Subcutaneous abdominal adipose tissue (tissue), 5 donors: ENCODE results near the gene MPV17L.
"Not testable (repeated sequence)": the region's sequence is repeated elsewhere in the genome, so short reads cannot be mapped to it uniquely, and the experiment has no call there.

Experiments
- H3K27ac ChIP-seq: one replicate; pipeline ENCODE4 v1.7.0; 2013; ENCODE audit warnings: low read depth, mild to moderate bottlenecking, inconsistent platforms, low read length, moderate library complexity
- H3K27me3 ChIP-seq, 5 donors: one replicate each; pipeline ENCODE4 v1.7.0; 2013; ENCODE audit warnings: low read length in 5 of 5, inconsistent platforms in 1 of 5; ENCODE audit not compliant: control insufficient read depth in 5 of 5, insufficient read depth in 4 of 5
- H3K36me3 ChIP-seq, 5 donors: one replicate each; pipeline ENCODE4 v1.7.0; 2013; ENCODE audit warnings: low read length in 5 of 5; ENCODE audit not compliant: control insufficient read depth in 5 of 5, insufficient read depth in 5 of 5
- H3K4me1 ChIP-seq, 5 donors: one replicate each; pipeline ENCODE4 v1.7.0; 2013; ENCODE audit warnings: low read length in 5 of 5, mild to moderate bottlenecking in 3 of 5, moderate library complexity in 1 of 5; ENCODE audit not compliant: control insufficient read depth in 5 of 5, insufficient read depth in 5 of 5
- H3K4me3 ChIP-seq, 5 donors: one replicate each; pipeline ENCODE4 v1.7.0; 2013; ENCODE audit warnings: low read length in 5 of 5, low read depth in 1 of 5
- H3K9ac ChIP-seq, 5 donors: one replicate each; pipeline ENCODE4 v1.7.0; 2013; ENCODE audit warnings: low read length in 5 of 5, mild to moderate bottlenecking in 4 of 5, moderate library complexity in 3 of 5
- H3K9me3 ChIP-seq, 5 donors: one replicate each; pipeline ENCODE4 v1.7.0; 2013; ENCODE audit warnings: low read length in 5 of 5; ENCODE audit not compliant: control insufficient read depth in 5 of 5
- donor health status: healthy.
- donor health status: healthy.
- donor health status: healthy.
- donor health status: healthy.
- donor health status: healthy.

Gene MPV17L

DNA sequence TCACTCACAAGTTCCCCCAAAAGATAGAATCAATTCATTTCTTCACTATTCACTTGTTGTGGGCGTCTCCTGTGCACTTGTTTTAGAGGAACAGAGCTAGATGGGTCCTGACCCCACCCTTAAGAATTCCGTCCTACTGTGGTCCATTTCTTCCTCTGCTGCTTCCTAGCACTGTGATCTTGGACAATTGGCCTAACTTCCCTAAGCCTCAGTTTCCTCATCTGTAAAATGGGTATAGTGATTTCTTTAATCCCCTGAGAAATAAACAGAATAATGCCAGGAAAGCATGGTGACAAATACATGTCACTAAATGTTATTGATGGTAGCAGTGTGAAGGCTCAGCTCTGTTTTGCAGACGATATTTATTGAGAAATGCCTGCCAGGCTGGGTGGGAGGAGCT lies 48.7 kb downstream of the MPV17L start:
- H3K36me3 ChIP-seq, result no peaks in the 10 kb centered on the region
- H3K9ac ChIP-seq, result no peak overlapping the region
- peaks cover 0 to 7% (median 3%) of the 10 kb centered on the region in 5 donors for H3K9me3 ChIP-seq
- H3K4me1 ChIP-seq, result peaks cover 4 to 21% (median 15%) of the 10 kb centered on the region in 5 donors
- no peak overlapping the region for H3K27ac ChIP-seq
- no peaks in the 10 kb centered on the region for H3K27me3 ChIP-seq
- H3K4me3 ChIP-seq, result no peak overlapping the region

DNA sequence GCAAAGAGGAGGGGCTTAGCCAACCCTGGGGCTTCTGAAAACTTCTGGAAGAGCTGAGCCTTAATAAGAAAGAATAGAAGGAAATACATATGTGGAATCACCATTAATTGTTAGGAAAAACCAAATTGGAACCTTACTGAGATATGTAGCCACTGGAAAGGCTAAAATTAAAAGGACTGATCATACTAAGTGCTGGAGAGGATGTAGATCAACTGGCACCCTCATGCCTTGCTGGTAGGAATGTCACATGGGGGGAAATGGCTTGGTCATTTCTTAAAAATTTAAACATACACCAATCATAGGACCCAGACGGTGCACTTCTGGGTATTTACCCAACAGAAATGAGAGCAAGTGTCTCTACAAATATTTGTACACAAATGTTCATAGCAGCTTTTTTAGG lies 49.9 kb downstream of the MPV17L start:
- peaks cover 3 to 12% (median 7%) of the 10 kb centered on the region in 5 donors for H3K4me1 ChIP-seq
- no peak overlapping the region for H3K27ac ChIP-seq
- H3K36me3 ChIP-seq, result no peaks in the 10 kb centered on the region
- no peak overlapping the region for H3K4me3 ChIP-seq
- no peak overlapping the region for H3K9ac ChIP-seq
- peaks cover 0 to 7% (median 3%) of the 10 kb centered on the region in 5 donors for H3K9me3 ChIP-seq
- H3K27me3 ChIP-seq, result no peaks in the 10 kb centered on the region

DNA sequence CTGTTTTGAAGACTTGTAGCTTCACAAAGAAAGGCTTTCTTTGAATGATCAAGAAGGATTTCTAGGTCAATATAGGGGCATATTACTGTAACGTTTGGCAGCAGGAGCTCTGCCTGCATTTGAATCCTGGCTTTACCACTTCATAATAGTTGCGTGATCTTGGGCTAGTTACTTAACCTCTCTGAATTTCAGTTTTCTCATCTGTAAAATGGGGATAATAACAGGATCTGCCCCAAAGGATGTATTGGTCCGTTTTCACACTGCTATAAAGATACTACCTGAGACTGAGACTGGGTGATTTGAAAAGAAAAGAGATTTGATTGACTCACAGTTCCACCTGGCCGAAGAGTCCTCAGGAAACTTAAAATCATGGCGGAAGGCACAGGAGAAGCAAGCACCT lies 51.3 kb downstream of the MPV17L start:
- H3K27me3 ChIP-seq, result no peaks in the 10 kb centered on the region
- no peak overlapping the region for H3K4me3 ChIP-seq
- H3K4me1 ChIP-seq, result peaks cover 0 to 8% (median 7%) of the 10 kb centered on the region in 5 donors
- no peaks in the 10 kb centered on the region for H3K36me3 ChIP-seq
- H3K9ac ChIP-seq, result no peak overlapping the region
- no peak overlapping the region for H3K27ac ChIP-seq
- H3K9me3 ChIP-seq, result peaks cover 0 to 7% (median 3%) of the 10 kb centered on the region in 5 donors

DNA sequence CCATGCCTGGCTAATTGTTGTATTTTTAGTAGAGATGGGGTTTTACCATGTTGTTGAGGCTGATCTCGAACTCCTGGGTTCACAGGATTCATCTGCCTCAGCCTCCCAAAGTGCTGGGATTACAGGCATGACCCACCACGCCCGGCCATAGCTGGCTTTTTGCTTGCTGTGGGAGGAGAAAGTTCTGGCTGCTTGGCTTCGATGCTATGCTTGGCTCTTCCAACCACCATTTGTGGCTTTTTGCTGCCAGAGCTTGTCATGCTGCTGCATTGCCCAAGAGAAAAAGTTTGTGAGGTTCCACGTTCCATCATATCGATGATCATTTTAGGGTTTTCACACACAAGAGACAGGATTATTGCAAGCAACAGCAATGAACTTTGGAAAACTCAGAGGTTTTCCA lies 55.1 kb downstream of the MPV17L start:
- Histone ChIP-seq H3K4me3 (no peak overlapping the region), H3K27ac (no peak overlapping the region), H3K9me3 (peaks cover 0 to 2% (median 0%) of the 10 kb centered on the region in 5 donors), H3K27me3 (no peaks in the 10 kb centered on the region), H3K36me3 (no peaks in the 10 kb centered on the region), H3K4me1 (peaks cover 0 to 14% (median 12%) of the 10 kb centered on the region in 5 donors), H3K9ac (no peak overlapping the region)

DNA sequence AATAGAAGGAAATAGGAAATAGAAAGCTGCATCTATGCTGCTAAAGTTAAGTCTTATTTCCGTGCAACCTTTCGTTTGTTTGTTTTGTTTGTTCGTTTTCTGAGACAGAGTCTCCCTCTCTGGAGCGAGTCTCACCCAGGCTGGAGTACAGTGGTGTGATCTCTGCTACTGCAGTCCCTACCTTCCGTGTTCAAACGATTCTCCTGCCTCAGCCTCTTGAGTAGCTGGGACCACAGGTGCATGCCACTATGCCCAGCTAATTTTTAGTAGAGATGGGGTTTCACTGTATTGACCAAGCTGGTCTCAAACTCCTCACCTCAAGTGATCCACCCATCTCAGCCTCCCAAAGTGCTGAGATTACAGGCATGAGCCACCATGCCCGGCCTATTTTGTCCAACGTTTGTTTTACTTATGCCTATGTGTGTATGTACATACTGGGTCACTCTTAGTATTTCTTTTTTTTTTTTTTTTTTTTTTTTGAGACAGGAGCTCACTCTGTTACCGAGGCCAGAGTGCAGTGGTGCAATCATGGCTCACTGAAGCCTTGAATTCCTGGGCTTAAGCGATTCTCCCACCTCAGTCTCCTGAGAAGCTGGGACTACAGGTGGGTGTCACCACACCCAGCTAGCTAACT lies 55.7 kb downstream of the MPV17L start:
- no peaks in the 10 kb centered on the region for H3K9me3 ChIP-seq
- no peak overlapping the region for H3K27ac ChIP-seq
- H3K4me1 ChIP-seq, result peaks cover 0 to 14% (median 12%) of the 10 kb centered on the region in 5 donors
- no peak overlapping the region for H3K9ac ChIP-seq
- no peaks in the 10 kb centered on the region for H3K27me3 ChIP-seq
- no peaks in the 10 kb centered on the region for H3K36me3 ChIP-seq
- H3K4me3 ChIP-seq, result no peak overlapping the region

DNA sequence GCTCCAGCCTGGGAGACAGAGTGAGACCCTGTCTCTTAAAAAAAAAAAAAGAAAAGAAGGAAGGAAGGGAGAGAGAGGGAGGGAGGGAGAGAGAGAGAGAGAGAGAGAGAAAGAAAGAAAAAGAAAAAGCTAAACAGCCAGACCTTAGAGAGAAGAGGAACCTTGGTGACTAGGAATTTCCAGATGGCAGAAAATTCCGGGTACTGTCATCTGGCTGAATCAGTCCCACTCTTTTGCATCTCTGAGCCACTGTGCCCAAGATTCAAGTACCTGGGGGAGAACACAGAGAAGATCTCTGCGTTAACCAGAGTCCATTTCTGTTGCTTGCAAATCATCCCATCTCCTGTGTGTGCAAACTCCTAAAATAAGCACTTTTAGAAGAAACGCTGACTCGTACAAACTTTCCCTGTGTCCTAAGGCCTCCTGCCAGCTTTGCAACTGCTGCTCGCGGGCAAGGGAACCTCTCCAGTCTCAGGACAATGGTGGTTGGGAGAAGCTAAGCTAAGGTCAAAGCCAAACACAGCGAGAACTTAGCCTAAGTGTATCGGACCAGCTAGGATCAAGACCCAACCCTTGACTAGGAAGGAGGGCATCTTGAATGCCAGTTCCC lies 56.8 kb downstream of the MPV17L start:
- Histone ChIP-seq H3K27ac (no peak overlapping the region), H3K4me1 (peaks cover 0 to 14% (median 12%) of the 10 kb centered on the region in 5 donors), H3K9me3 (no peaks in the 10 kb centered on the region), H3K36me3 (no peaks in the 10 kb centered on the region), H3K9ac (no peak overlapping the region), H3K4me3 (no peak overlapping the region), H3K27me3 (no peaks in the 10 kb centered on the region)

DNA sequence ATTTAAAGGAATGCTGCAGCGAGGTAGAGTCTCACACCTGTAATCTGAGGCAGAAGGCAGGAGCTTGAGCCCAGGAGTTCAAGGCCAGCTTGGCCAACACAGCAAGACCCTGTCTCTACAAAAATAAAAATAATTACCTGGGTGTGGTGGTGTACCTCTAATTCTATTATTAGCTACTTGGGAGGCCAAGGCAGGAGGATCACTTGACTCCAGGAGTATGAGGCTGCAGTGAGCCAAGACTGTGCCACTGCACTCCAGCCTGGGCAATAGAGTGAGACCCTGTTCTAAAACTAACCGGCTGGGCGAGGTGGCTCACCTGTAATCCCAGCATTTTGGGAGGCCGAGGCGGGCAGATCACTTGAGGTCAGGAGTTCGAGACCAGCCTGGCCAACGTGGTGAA lies 57.7 kb downstream of the MPV17L start:
- H3K36me3 ChIP-seq, H3K4me3 ChIP-seq, H3K9ac ChIP-seq, H3K27ac ChIP-seq, H3K27me3 ChIP-seq, H3K9me3 ChIP-seq: not testable (repeated sequence)
- peaks cover 0 to 14% (median 12%) of the 10 kb centered on the region in 5 donors for H3K4me1 ChIP-seq

DNA sequence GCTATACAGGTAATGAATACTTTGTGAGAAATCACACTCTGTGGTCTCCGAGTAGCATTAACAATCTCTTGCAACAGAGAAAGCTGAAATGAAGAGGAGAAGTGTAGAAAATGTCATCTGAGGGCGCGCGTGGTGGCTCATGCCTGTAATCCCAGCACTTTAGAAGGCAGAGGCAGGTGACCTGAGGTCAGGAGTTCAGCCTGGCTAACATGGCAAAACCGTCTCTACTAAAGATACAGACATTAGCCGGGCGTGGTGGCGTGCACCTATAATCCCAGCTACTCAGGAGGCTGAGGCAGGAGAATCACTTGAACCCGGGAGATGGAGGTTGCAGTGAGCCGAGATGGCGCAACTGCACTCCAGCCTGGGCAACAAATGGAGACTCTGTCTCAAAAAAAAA lies 59.4 kb downstream of the MPV17L start:
- H3K27me3 ChIP-seq, H3K4me3 ChIP-seq, H3K9me3 ChIP-seq, H3K9ac ChIP-seq, H3K27ac ChIP-seq, H3K36me3 ChIP-seq: not testable (repeated sequence)
- peaks cover 0 to 14% (median 12%) of the 10 kb centered on the region in 5 donors for H3K4me1 ChIP-seq

DNA sequence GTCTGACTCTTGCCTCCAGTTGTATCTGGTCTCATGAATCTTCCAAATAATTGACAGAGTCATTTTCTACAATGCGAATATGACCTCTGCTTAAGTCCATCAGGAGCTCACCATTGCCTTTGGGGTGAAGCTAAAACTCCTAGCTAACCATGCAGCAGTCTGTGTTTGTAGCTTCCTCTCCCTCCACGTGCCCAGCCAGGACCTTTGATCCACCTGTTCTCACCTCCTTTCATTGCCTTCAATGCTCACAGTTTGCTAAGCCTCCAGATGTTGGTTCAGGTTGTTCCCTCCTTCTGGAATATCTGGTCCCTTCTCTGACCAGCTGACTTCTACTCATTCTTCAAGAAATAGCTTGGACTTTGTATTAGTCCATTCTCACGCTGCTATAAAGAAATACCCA lies 61.8 kb downstream of the MPV17L start:
- no peaks in the 10 kb centered on the region for H3K36me3 ChIP-seq
- H3K27ac ChIP-seq, result no peak overlapping the region
- H3K4me3 ChIP-seq, result no peak overlapping the region
- no peak overlapping the region for H3K9ac ChIP-seq
- no peaks in the 10 kb centered on the region for H3K27me3 ChIP-seq
- no peaks in the 10 kb centered on the region for H3K9me3 ChIP-seq
- H3K4me1 ChIP-seq, result peaks cover 0 to 5% (median 3%) of the 10 kb centered on the region in 5 donors

DNA sequence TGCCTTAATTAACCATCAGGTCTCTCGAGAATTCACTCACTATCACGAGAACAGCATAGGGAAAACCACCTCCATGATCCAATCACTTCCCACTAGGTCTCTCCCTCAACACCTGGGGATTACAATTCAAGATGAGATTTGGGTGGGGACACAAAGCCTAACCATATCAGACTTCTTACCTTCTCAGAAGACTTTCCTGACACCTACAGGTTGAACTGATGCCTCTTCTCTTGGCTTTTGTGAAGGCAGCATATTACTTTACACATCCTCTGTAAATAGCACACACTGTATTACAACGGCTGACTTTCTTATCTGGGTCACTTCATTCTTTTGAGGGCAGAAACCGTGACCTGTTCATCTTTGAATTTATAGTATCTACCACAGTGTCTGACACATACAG lies 62.4 kb downstream of the MPV17L start:
- peaks cover 0 to 5% (median 0%) of the 10 kb centered on the region in 5 donors for H3K4me1 ChIP-seq
- no peak overlapping the region for H3K4me3 ChIP-seq
- H3K27ac ChIP-seq, result no peak overlapping the region
- H3K27me3 ChIP-seq, result no peaks in the 10 kb centered on the region
- H3K9ac ChIP-seq, result no peak overlapping the region
- no peaks in the 10 kb centered on the region for H3K36me3 ChIP-seq
- no peaks in the 10 kb centered on the region for H3K9me3 ChIP-seq
